ENCODE measurements around the gene CALHM3.

GRCh38 chr10:103481974-103482531 lies 3.0 kb upstream of the CALHM3 start:
- TF ChIP-seq PATZ1 (CRISPR knock-in tag; IDR thresholded peaks at IDR 0.05; ENCODE audit: borderline replicate concordance) (no peak), ZFP30 (CRISPR knock-in tag; IDR thresholded peaks at IDR 0.05) (no peak), RARB (CRISPR knock-in tag; IDR thresholded peaks at IDR 0.05) (no peak), ZC3H10 (CRISPR knock-in tag; IDR thresholded peaks at IDR 0.05) (no peak), GLIS3 (CRISPR knock-in tag; IDR thresholded peaks at IDR 0.05) (no peak), ZFP3 (CRISPR knock-in tag; IDR thresholded peaks at IDR 0.05) (no peak), TOX (CRISPR knock-in tag; IDR thresholded peaks at IDR 0.05; ENCODE audit: borderline replicate concordance) (no peak), TCF4 (CRISPR knock-in tag; IDR thresholded peaks at IDR 0.05; ENCODE audit: borderline replicate concordance) (no peak), PPARA (CRISPR knock-in tag; IDR thresholded peaks at IDR 0.05; ENCODE audit: borderline replicate concordance) (no peak)
- TF ChIP-seq, protein P1, sequence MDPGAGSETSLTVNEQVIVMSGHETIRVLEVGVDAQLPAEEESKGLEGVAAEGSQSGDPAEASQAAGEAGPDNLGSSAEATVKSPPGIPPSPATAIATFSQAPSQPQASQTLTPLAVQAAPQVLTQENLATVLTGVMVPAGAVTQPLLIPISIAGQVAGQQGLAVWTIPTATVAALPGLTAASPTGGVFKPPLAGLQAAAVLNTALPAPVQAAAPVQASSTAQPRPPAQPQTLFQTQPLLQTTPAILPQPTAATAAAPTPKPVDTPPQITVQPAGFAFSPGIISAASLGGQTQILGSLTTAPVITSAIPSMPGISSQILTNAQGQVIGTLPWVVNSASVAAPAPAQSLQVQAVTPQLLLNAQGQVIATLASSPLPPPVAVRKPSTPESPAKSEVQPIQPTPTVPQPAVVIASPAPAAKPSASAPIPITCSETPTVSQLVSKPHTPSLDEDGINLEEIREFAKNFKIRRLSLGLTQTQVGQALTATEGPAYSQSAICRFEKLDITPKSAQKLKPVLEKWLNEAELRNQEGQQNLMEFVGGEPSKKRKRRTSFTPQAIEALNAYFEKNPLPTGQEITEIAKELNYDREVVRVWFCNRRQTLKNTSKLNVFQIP (CRISPR knock-in tag; IDR thresholded peaks at IDR 0.05; ENCODE audit: borderline replicate concordance, low read depth) = no peak
- TF ChIP-seq, protein P2, sequence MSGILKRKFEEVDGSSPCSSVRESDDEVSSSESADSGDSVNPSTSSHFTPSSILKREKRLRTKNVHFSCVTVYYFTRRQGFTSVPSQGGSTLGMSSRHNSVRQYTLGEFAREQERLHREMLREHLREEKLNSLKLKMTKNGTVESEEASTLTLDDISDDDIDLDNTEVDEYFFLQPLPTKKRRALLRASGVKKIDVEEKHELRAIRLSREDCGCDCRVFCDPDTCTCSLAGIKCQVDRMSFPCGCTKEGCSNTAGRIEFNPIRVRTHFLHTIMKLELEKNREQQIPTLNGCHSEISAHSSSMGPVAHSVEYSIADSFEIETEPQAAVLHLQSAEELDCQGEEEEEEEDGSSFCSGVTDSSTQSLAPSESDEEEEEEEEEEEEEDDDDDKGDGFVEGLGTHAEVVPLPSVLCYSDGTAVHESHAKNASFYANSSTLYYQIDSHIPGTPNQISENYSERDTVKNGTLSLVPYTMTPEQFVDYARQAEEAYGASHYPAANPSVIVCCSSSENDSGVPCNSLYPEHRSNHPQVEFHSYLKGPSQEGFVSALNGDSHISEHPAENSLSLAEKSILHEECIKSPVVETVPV (CRISPR knock-in tag; IDR thresholded peaks at IDR 0.05) = no peak
- TF ChIP-seq, protein P3, sequence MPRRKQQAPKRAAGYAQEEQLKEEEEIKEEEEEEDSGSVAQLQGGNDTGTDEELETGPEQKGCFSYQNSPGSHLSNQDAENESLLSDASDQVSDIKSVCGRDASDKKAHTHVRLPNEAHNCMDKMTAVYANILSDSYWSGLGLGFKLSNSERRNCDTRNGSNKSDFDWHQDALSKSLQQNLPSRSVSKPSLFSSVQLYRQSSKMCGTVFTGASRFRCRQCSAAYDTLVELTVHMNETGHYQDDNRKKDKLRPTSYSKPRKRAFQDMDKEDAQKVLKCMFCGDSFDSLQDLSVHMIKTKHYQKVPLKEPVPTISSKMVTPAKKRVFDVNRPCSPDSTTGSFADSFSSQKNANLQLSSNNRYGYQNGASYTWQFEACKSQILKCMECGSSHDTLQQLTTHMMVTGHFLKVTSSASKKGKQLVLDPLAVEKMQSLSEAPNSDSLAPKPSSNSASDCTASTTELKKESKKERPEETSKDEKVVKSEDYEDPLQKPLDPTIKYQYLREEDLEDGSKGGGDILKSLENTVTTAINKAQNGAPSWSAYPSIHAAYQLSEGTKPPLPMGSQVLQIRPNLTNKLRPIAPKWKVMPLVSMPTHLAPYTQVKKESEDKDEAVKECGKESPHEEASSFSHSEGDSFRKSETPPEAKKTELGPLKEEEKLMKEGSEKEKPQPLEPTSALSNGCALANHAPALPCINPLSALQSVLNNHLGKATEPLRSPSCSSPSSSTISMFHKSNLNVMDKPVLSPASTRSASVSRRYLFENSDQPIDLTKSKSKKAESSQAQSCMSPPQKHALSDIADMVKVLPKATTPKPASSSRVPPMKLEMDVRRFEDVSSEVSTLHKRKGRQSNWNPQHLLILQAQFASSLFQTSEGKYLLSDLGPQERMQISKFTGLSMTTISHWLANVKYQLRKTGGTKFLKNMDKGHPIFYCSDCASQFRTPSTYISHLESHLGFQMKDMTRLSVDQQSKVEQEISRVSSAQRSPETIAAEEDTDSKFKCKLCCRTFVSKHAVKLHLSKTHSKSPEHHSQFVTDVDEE (CRISPR knock-in tag; IDR thresholded peaks at IDR 0.05) = no peak
